ACC112 (cell line): ENCODE measurements around the gene GEMIN7.

Source experiments
- H2AFZ ChIP-seq: fragments of 200-600 bp; sonication (generic); one replicate; pipeline ENCODE4 v1.6.0; 2017; ENCODE audit warnings: antibody characterized with exemption, low read length; ENCODE audit not compliant: unreplicated experiment
- H3K27ac ChIP-seq: fragments of 200-600 bp; sonication (generic); 2 replicates; pipeline ENCODE4 v1.5.1; 2014; ENCODE audit warnings: low read depth, mild to moderate bottlenecking, antibody characterized with exemption, low read length, moderate library complexity
- H3K27me3 ChIP-seq: fragments of 200-600 bp; sonication (generic); 2 replicates; pipeline ENCODE4 v1.6.1; 2014; ENCODE audit warnings: mild to moderate bottlenecking, antibody characterized with exemption, low read length, moderate library complexity, mixed read lengths; ENCODE audit not compliant: insufficient read depth
- H3K36me3 ChIP-seq: fragments of 200-600 bp; sonication (generic); 2 replicates; pipeline ENCODE4 v1.6.1; 2016; ENCODE audit warnings: mild to moderate bottlenecking, antibody characterized with exemption, low read length, moderate library complexity, mixed read lengths; ENCODE audit not compliant: insufficient read depth
- H3K4me1 ChIP-seq: fragments of 200-600 bp; sonication (generic); one replicate; pipeline ENCODE4 v1.6.1; 2016; ENCODE audit warnings: low read length, mixed read lengths; ENCODE audit not compliant: insufficient read depth, unreplicated experiment, control insufficient read depth
- H3K4me3 ChIP-seq: fragments of 200-600 bp; sonication (generic); 2 replicates; pipeline ENCODE4 v1.5.1; 2014; ENCODE audit warnings: mild to moderate bottlenecking, low read depth, low read length
- H3K79me2 ChIP-seq: fragments of 200-600 bp; sonication (generic); one replicate; pipeline ENCODE4 v1.6.0; 2016; ENCODE audit warnings: low read length; ENCODE audit not compliant: control insufficient read depth, unreplicated experiment, insufficient read depth

The GEMIN7 gene

DNA sequence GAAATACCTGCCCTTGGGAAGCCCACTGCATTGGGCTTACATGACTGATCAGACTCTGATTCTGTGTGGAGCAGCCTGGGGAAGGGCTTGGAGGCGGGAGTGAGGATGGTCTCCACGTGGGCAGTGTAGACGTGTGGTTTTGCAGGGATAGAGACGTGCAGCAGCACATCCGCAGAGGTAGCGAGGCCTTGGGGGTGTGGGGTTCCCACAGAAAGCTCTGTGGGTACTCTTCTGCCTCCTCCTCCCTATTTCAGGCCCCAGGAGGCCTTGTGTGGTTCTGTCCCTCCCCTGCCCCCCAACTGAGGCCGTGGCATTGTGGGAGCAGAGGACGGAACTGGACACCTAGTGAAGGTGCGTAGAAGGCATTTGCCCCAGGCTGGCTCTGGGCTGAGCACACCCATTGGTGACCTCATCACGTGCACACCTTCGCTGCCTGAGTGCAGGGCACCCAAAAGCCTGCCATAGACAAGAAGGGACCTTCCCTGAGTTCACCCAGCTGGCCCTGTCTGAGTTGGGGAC, 42.8 kb downstream of the GEMIN7 start:
- Histone ChIP-seq H3K4me1 (no peaks in the 10 kb centered on the region), H3K27me3 (no peaks in the 10 kb centered on the region), H3K79me2 (peaks cover 14% of the 10 kb centered on the region), H2AFZ (no peak overlapping the region), H3K4me3 (no peak overlapping the region), H3K36me3 (no peaks in the 10 kb centered on the region), H3K27ac (no peak overlapping the region)

DNA sequence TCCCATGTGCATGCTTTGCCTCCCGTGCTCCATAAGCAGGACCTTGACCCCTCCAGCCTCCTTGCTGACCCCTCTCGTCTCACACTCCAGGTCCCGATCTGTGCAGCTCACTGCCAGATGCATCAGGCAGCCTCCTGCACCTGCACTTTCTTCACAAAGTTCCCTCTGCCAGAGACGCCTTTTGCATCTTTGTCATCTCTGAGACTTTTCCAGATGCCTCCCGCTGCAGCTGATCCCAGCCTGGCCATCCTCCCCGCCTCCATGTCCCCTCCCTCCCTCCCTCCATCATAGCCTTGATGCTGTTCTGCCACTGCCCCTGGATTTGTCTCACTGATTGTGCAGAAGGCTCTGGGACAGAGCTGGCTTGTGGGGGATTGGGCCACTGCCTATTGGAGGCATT, 43.8 kb downstream of the GEMIN7 start:
- Histone ChIP-seq H3K79me2 (peaks cover 14% of the 10 kb centered on the region), H3K4me1 (no peaks in the 10 kb centered on the region), H2AFZ (no peak overlapping the region)

DNA sequence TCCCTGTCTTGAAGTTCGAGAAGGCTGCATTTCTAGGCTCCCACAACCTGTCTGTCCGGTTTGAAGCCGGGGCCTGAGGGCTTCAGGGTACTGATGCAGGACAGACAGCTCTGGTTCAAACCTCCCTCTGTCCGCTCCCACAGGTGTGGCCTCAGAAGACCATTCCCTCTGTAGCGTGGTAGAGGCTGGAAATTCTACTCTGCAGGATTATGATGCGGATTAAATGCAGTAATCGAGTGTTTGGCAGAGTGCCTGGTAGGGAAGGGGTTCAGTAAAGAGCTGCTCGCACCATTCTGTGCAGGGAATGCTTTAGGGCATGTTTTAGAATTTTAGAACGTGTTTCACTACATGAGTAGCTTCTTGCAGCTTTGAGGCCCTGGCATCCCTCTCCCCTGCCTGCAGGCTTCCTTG, 44.4 kb downstream of the GEMIN7 start:
- peaks cover 14% of the 10 kb centered on the region for H3K79me2 ChIP-seq
- H3K27me3 ChIP-seq = no peaks in the 10 kb centered on the region
- no peaks in the 10 kb centered on the region for H3K4me1 ChIP-seq
- H3K36me3 ChIP-seq = no peaks in the 10 kb centered on the region
- H3K4me3 ChIP-seq = no peak overlapping the region
- H3K27ac ChIP-seq = no peak overlapping the region
- no peak overlapping the region for H2AFZ ChIP-seq

More for the DNA sequence above, 43.8 kb downstream of the GEMIN7 start:
- H3K27me3 ChIP-seq = no peaks in the 10 kb centered on the region
- no peak overlapping the region for H3K4me3 ChIP-seq
- H3K27ac ChIP-seq = no peak overlapping the region
- H3K36me3 ChIP-seq = no peaks in the 10 kb centered on the region

DNA sequence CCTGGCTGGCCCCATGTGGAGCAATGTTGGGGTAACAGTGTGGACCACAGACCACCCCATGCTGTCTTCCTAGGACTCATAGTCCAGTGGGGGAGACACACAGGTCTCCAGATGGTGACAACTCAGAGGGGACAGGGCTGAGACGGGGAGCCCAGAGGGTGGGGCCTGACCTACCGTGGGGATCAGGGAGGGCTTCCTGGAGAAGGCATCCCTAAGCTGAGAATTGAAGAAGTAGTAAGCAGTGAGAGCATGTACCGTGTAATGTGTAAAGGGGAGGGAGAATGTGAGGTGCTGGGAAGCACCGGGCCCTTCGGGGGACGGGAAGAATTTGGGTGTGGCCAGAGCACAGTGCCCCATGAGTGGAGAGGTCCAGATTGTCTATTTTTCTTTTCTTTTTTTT, 45.0 kb downstream of the GEMIN7 start:
- Histone ChIP-seq H3K4me3 (no peak overlapping the region), H3K79me2 (peaks cover 13% of the 10 kb centered on the region), H3K36me3 (no peaks in the 10 kb centered on the region), H3K27me3 (no peaks in the 10 kb centered on the region), H3K27ac (no peak overlapping the region), H2AFZ (no peak overlapping the region), H3K4me1 (no peaks in the 10 kb centered on the region)

DNA sequence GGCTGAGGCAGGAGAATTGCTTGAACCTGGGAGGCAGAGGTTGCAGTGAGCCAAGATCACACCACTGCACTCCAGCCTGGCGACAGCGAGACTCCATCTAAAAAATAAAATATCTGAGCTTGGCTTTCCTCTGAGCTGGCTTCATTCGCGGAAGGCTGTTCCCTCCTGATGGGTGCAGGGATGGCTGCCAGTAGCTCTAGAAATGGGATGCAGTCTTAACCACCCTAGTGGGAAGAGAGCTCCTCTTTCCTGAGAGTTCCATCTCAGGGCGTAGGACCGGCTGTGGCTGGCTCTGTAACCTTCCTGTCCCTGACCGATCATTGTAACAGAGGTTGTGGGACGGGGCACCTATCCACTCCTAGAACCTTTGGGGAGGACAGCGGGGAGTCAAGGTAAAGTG, 46.3 kb downstream of the GEMIN7 start:
- H3K4me1 ChIP-seq = no peaks in the 10 kb centered on the region
- H3K79me2 ChIP-seq = peaks cover 13% of the 10 kb centered on the region
- no peak overlapping the region for H2AFZ ChIP-seq
- H3K36me3 ChIP-seq = no peaks in the 10 kb centered on the region
- no peak overlapping the region for H3K27ac ChIP-seq
- H3K4me3 ChIP-seq = no peak overlapping the region
- H3K27me3 ChIP-seq = no peaks in the 10 kb centered on the region

DNA sequence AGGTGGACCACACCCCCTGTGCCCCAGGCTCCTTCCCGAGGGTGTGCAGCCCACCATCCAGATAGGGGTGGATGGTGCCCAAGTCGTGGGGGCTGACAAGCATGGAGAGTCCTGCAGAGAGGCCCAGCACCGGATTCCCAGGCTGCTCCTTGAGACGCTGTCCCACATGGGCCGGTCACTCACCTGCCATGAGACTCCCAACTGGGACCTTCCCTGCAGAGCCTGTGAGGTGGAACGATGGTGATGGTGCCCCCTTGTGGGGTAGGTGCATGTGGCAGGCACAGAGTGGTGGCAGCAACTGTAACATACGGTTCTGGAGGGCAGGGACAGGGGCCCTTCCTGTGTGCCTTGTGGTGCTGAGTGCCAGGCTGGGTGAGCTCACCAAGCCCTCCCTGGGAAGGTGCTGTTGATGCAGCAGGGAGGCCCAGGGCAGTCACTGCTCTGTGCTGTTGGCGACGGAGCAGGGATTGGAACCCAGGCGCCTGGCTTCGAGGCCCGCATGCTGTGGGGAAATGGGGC, 47.0 kb downstream of the GEMIN7 start:
- Histone ChIP-seq H2AFZ (no peak overlapping the region), H3K36me3 (no peaks in the 10 kb centered on the region), H3K27ac (no peak overlapping the region), H3K27me3 (no peaks in the 10 kb centered on the region), H3K4me3 (no peak overlapping the region), H3K79me2 (peaks cover 13% of the 10 kb centered on the region), H3K4me1 (no peaks in the 10 kb centered on the region)

DNA sequence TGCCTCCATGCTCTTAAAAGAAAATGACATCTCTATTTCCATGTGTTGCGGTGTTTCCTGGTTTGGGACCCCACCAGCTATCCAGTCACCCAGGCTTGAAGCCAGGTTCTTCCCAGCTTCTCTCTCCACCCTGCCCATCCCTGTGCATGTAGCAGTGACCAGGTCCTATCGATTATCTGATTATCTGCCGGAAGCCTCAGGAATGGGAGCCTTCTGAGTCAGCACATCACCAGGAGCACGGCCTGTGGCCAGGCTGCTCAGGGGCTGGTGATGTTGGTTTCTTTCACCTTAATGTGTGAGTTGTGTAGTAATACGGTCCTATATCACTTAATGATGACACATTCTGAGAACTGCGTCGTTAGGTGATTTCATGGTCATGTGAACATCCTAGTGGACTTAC, 47.6 kb downstream of the GEMIN7 start:
- H3K4me3 ChIP-seq = no peak overlapping the region
- H2AFZ ChIP-seq = no peak overlapping the region
- H3K27ac ChIP-seq = no peak overlapping the region
- peaks cover 13% of the 10 kb centered on the region for H3K79me2 ChIP-seq
- H3K4me1 ChIP-seq = no peaks in the 10 kb centered on the region
- no peaks in the 10 kb centered on the region for H3K27me3 ChIP-seq
- H3K36me3 ChIP-seq = no peaks in the 10 kb centered on the region

DNA sequence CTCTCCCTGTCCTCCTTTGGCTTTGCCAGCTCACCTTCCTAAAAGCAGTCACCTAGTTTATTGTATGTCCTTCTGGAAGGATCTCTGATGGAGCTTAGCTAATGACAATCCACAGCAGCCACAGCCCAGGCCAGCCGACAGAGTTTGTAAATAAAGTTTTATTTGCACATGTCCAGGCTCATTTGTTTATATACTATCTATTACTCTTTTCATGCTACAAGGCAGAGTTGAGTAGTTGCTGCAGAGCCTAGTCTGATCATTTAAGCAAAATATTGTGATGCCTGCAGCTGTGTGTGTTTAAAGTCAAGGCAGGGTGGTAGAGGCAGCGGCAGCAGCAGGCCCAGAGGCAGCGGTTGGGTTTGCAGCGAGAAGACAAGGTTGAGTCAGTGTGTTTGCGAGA, 49.1 kb downstream of the GEMIN7 start:
- no peak overlapping the region for H3K27ac ChIP-seq
- H2AFZ ChIP-seq = no peak overlapping the region
- H3K4me3 ChIP-seq = no peak overlapping the region
- H3K36me3 ChIP-seq = no peaks in the 10 kb centered on the region
- H3K79me2 ChIP-seq = peaks cover 13% of the 10 kb centered on the region
- no peaks in the 10 kb centered on the region for H3K4me1 ChIP-seq
- no peaks in the 10 kb centered on the region for H3K27me3 ChIP-seq

DNA sequence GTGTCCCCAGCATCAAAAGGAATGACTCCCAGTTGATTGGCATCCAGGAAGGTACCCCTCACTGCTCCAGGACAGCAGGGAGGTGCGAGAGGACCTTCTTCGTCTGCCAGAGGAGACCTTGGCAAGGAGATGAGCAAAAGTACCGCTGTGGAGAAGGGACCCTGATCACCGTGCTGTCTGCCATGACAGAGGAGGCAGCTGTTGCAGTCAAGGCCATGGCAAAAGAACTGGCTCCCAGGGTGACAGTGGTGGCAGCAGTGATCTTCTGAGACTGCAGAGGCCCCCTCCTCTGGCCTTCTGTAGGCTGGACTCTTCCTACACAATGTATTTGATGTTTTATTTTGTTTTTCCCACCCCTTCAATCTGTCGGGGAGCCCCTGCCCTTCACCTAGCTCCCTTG, 49.7 kb downstream of the GEMIN7 start:
- Histone ChIP-seq H3K79me2 (peaks cover 13% of the 10 kb centered on the region), H3K4me1 (no peaks in the 10 kb centered on the region), H2AFZ (no peak overlapping the region), H3K27me3 (no peaks in the 10 kb centered on the region), H3K27ac (no peak overlapping the region), H3K36me3 (no peaks in the 10 kb centered on the region), H3K4me3 (no peak overlapping the region)

DNA sequence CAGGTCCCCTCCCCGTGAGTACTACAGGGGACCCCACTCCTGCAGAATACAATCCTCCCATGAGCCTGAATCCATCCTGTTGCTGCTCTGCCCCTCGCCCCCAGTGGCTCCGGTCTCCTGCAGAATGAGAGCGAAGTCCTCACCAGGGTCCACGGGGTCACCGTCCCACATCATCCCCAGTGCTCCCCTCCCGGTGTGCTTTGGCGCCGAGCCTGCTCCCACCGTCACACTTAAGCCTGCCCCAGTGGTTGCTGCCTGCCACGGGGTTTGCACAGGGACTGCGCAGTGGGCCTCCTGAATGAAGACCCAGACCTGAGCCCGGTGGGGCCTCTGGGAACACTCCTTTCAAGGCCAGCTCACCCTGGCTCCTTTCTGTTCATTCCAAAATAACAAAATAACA, 51.2 kb downstream of the GEMIN7 start:
- Histone ChIP-seq H3K4me3 (no peak overlapping the region), H3K4me1 (no peaks in the 10 kb centered on the region), H2AFZ (no peak overlapping the region), H3K27ac (no peak overlapping the region), H3K79me2 (peaks cover 13% of the 10 kb centered on the region), H3K36me3 (no peaks in the 10 kb centered on the region), H3K27me3 (no peaks in the 10 kb centered on the region)

DNA sequence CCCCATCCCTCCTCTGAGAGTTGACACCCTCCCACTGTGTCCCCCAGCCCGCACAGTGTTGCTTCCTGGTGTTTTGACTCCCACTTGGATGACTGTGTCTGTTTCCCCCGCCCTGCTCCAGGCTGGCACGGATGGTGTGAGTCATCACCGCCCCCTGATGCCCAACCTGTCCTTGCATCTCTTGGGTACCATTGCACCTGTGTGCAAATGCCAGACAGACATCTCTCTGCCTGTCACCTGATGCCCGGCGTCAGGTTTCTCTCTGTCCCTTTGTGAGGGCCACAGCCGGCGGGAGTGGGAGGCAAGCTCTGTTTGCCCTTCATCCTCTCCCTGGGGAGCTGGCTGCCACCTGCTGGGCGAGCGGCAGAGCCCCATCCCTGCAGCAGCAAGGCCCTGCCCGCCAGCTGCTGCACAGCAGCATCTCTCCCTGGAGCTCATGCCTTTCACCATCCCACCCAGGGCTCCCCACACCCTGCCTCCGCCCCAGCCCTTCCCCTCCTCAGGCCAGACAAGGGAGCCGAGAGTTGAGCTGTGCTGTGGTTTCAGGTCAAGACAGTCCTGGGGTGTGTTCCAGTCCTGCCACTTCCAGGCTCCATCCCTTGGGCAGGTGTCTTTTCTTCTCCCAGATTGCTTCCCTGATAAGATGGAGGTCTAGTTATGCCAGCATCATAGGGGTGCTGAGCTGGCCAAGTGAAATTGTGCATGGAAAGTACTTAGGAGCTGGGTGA, 52.0 kb downstream of the GEMIN7 start:
- H3K27ac ChIP-seq = no peak overlapping the region
- no peaks in the 10 kb centered on the region for H3K27me3 ChIP-seq
- H2AFZ ChIP-seq = no peak overlapping the region
- peaks cover 10% of the 10 kb centered on the region for H3K79me2 ChIP-seq
- no peaks in the 10 kb centered on the region for H3K4me1 ChIP-seq
- no peak overlapping the region for H3K4me3 ChIP-seq
- H3K36me3 ChIP-seq = no peaks in the 10 kb centered on the region
